KMS-11 (cell line): ENCODE data around the gene PLEKHG5.
A peak's percentile ranks its signal among the peaks of the same experiment; 100 is the strongest.

Experiments
- H2AFZ ChIP-seq: fragments of 200-600 bp; sonication (generic); 2 replicates; pipeline ENCODE4 v1.6.1; 2016; ENCODE audit warnings: antibody characterized with exemption, mixed run types, low read depth
- H3K27ac ChIP-seq: fragments of 200-600 bp; sonication (generic); 2 replicates; pipeline ENCODE4 v1.6.1; 2016; ENCODE audit warnings: mild to moderate bottlenecking, mixed run types
- H3K27me3 ChIP-seq: fragments of 200-600 bp; sonication (generic); 2 replicates; pipeline ENCODE4 v1.6.1; 2017; ENCODE audit warnings: mild to moderate bottlenecking, low read depth, mixed run types, moderate library complexity; ENCODE audit not compliant: insufficient read depth
- H3K36me3 ChIP-seq: fragments of 200-600 bp; sonication (generic); 2 replicates; pipeline ENCODE4 v1.6.1; 2017; ENCODE audit warnings: mild to moderate bottlenecking, mixed run types; ENCODE audit not compliant: insufficient read depth
- H3K4me1 ChIP-seq: fragments of 200-600 bp; sonication (generic); 2 replicates; pipeline ENCODE4 v1.6.1; 2016; ENCODE audit warnings: mild to moderate bottlenecking, low read depth, mixed run types; ENCODE audit not compliant: poor library complexity, severe bottlenecking
- H3K4me2 ChIP-seq: fragments of 200-600 bp; sonication (generic); 2 replicates; pipeline ENCODE4 v1.7.0; 2016; ENCODE audit warnings: mild to moderate bottlenecking, mixed run types
- H3K4me3 ChIP-seq: fragments of 200-600 bp; sonication (generic); IDR thresholded peaks from 2 replicates; pipeline ENCODE4 v1.6.1; 2017; ENCODE audit warnings: low read depth, low read length, mixed read lengths; ENCODE audit not compliant: insufficient read depth
- H3K79me2 ChIP-seq: fragments of 200-600 bp; sonication (generic); 2 replicates; pipeline ENCODE4 v1.6.1; 2016; ENCODE audit warnings: low read depth, mixed run types; ENCODE audit not compliant: insufficient read depth
- H3K9ac ChIP-seq: fragments of 200-600 bp; sonication (generic); 2 replicates; pipeline ENCODE4 v1.6.1; 2016; ENCODE audit warnings: mild to moderate bottlenecking, mixed run types
- H4K20me1 ChIP-seq: fragments of 200-600 bp; sonication (generic); 2 replicates; pipeline ENCODE4 v1.6.1; 2016; ENCODE audit warnings: mild to moderate bottlenecking, mixed run types; ENCODE audit not compliant: insufficient read depth
- TF ChIP-seq, protein P1 (sequence below): fragments of 200-600 bp; sonication (generic); conservative IDR thresholded peaks from 2 replicates; pipeline ENCODE4 v1.6.1; 2017; ENCODE audit warnings: low read depth, mild to moderate bottlenecking, antibody characterized with exemption, low read length, moderate library complexity, mixed read lengths

PLEKHG5 gene

DNA sequence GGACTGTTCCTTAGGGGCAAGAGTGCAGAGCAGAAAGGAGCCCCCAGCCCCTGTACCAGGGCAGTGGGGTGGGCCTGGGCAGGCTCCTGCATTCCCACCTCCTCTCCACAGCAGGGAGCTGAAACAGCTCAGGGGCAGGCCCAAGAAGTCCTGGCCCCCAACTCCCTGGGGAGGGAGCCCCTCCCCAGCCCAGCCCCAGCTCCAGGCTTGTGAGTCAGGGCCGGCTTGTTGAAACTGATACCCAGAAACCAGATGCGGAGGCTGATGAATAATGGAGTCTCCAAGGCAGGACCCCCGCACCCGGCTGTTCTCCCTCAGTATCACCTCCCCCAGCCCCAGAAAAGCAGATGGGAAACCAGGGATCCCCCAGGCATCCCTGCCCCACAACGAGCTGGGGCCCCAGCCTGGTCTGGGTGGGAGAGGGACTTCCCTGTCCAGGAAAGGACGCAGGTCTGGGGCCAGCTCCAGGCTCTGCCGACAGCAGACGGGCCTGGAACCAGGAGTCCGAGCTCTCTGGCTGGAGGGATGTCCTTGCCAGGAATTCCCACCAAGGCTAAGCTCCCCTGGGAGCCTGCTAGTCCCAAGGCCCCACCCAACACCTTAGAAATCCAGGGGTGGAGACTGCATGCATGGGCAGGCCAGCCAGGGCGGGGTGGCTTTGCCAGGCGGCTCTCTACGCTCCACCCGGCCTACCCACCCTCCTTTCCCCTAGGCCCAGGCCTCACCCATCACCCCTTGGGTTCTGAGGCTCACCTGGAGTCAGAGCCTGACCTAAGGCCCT, 2.7 kb downstream of the PLEKHG5 start:
- Histone ChIP-seq H4K20me1 (no peaks in the 10 kb centered on the region), H3K4me3 (no peak overlapping the region), H3K27ac (no peak overlapping the region), H3K4me1 (peaks cover 10% of the 10 kb centered on the region), H3K79me2 (no peaks in the 10 kb centered on the region), H2AFZ (no peak overlapping the region), H3K36me3 (no peaks in the 10 kb centered on the region), H3K4me2 (no peak overlapping the region), H3K9ac (no peak overlapping the region), H3K27me3 (peaks cover 23% of the 10 kb centered on the region)
- TF ChIP-seq, protein P1, sequence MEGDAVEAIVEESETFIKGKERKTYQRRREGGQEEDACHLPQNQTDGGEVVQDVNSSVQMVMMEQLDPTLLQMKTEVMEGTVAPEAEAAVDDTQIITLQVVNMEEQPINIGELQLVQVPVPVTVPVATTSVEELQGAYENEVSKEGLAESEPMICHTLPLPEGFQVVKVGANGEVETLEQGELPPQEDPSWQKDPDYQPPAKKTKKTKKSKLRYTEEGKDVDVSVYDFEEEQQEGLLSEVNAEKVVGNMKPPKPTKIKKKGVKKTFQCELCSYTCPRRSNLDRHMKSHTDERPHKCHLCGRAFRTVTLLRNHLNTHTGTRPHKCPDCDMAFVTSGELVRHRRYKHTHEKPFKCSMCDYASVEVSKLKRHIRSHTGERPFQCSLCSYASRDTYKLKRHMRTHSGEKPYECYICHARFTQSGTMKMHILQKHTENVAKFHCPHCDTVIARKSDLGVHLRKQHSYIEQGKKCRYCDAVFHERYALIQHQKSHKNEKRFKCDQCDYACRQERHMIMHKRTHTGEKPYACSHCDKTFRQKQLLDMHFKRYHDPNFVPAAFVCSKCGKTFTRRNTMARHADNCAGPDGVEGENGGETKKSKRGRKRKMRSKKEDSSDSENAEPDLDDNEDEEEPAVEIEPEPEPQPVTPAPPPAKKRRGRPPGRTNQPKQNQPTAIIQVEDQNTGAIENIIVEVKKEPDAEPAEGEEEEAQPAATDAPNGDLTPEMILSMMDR: no peak

DNA sequence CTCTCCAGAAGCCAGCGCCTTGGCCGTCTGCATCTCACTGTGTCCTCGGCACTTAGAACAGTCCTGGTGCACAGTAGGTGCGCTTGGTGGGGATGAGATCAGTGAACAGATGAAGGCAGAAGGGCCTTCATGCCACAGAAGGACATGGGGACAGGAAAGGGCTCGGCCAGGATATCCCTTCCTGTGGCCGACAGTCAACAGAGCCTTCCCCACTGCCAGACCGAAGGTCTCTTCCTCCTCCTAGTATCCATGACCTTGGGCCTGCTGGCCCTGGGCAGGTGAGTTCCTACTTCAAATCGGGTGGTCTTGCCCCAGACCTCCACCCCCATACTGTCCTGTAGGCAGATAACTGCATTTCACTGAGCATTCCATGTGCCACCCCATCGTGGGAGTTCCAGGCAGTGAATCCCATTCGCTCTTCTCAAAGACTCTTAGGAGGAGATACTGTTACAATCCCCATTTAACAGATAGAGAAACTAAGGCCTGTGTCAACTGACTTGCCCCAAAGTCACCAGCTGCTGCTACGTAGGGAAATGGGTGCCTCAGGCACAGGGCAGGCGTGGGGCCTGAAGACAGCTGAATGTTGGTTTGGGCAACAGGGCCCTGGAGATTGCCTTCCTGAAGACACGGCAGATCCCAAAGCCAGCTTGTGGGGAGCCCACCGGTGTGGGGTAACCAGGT, 3.5 kb downstream of the PLEKHG5 start:
- Histone ChIP-seq H3K79me2 (no peaks in the 10 kb centered on the region), H3K27me3 (peaks cover 32% of the 10 kb centered on the region)
- TF ChIP-seq, protein P1: no peak

DNA sequence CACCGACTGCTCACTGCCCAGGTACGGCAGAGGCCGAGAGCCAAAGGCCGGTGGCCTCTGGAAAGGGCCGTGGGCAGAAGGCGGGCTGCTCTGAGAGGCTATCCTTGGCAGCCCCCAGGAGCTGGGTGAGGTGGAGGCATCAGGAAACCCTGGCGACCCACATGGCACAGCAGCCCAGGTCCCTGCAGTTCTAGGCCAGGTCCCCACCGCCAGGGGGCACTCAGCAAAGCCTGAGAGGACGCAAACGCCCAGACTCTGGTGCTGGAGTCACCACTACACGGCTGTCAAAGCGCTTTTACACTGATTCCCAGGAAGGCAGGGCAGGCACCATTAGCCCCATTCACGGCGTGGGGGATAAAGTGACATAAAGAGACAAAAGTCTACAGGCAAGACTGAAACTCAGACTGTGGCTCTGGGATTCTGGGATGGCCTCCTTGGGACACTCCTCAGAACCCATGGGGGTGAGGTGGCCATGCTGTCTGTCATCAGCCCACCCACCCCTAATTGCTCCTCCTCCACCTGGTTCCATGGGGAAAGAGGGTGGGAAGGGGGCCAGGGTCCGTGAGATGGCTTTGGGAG, 4.9 kb downstream of the PLEKHG5 start:
- Histone ChIP-seq H3K36me3 (no peaks in the 10 kb centered on the region), H3K4me3 (no peak overlapping the region), H3K4me2 (no peak overlapping the region; the same call in 1 of the 2 replicates), H3K79me2 (no peaks in the 10 kb centered on the region), H3K27ac (no peak overlapping the region), H4K20me1 (no peaks in the 10 kb centered on the region), H3K27me3 (peaks cover 43% of the 10 kb centered on the region), H3K9ac (no peak overlapping the region), H2AFZ (peak overlapping the region; percentile 32; the same call in 1 of the 2 replicates), H3K4me1 (peaks cover 18% of the 10 kb centered on the region)
- TF ChIP-seq, protein P1: peak; percentile 93

More for the DNA sequence above, 3.5 kb downstream of the PLEKHG5 start:
- Histone ChIP-seq H3K27ac (no peak overlapping the region), H2AFZ (no peak overlapping the region), H3K4me3 (no peak overlapping the region), H3K9ac (no peak overlapping the region), H3K4me2 (no peak overlapping the region), H3K36me3 (no peaks in the 10 kb centered on the region), H4K20me1 (no peaks in the 10 kb centered on the region), H3K4me1 (peaks cover 18% of the 10 kb centered on the region)

DNA sequence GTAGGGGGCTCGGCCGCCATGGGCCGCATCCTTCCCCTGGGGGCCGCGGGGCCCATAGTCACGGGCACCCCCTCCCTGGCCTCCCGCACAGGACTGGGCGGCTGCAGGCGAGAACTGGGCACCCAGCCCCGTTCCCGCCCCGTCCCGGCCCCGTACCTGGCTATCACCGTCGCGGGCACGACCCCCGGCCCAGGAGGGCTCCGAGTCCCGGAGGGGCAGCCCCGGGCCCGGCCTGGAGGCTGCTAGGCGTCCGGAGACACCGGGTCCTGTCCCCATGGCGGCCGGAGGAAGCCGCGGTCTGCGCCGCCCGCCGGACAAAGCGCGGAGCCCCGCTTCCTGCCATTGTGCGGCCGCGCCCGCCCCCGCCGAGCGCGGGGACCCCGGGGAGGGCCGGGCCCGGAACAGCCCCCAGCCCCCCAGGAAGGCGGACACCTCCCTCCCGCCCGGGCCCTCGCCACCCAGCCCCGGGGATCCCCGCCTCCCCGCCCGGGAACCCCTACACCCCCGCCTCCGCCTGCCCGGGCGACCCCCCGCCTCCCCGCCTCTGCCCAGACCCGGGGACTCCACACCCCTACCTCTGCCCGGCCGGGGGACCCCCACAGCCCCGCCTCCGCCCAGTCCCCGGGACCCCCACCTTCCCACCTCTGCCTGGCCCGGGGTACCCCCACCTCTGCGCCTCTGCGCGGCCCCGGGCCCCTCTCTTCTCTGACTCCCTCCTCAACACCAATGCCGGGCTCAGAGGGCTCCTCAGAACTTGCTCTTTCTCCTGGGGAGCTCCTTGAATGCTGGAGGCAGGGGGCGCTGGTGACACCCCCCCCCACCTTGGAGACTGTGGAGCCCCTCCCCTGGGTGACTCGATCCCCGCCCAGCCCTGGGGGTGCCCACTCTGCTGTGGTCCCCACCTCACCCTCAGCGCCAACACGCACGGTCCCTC, 6.0 kb downstream of the PLEKHG5 start:
- no peaks in the 10 kb centered on the region for H4K20me1 ChIP-seq

More for the DNA sequence above, 6.0 kb downstream of the PLEKHG5 start:
- Histone ChIP-seq H3K79me2 (no peaks in the 10 kb centered on the region), H3K4me1 (peaks cover 11% of the 10 kb centered on the region), H3K9ac (no peak overlapping the region), H3K36me3 (no peaks in the 10 kb centered on the region), H3K27me3 (peaks cover 52% of the 10 kb centered on the region), H2AFZ (no peak overlapping the region), H3K27ac (no peak overlapping the region), H3K4me3 (no peak overlapping the region), H3K4me2 (no peak overlapping the region)
- TF ChIP-seq, protein P1: no peak
